ENCODE measurements around the gene PTCD1. TPM values are rescaled to one million over a fixed set of nuclear protein-coding genes. Genes with fewer than 3 reads are reported as not detected.

The PTCD1 gene
- total and polyA plus RNA-seq, 9 of the 15 experiments (the other 6 are each of a cell fraction or from before 2014, with no cell fraction given): 0.46 to 17.1 (median 6.2) TPM

DNA sequence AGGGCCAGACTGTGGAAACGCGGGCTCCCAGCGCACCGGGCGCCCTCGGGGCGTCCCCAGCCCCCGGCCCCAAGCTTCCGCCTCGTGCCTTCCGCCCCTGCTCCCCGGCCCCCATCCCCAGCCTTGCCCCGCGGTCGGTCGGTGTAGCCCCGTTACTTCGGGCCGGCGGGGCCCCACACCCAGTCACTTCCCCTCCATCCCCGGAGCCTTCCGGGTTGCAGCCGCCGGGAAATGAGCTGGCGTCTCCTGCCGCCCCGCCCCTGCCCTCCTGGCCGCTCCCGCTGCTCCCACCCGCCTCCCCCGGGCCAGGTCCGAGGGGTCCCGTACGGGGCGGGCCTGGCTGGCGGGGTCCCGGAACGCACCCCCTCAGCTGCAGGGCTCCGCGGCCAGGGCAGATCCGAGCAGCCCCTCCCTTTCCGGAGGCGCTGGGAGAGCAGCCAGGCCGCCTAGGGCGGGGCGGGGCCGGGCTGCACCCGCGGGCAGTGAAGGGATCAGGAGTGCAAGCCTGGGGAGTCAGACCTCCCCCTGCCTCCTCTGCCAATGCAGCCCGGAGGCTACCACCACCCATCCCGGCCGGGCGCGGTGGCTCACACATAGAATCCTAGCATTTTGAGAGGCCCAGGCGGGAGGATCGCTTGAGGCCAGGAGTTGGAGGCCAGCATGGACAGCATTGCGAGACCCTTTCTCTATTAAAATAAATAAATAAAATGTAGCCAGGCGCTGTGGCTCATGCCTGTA is 63.4 kb downstream of the PTCD1 start (continued):
- TF ChIP-seq TCF3 (CRISPR knock-in tag; IDR thresholded peaks at IDR 0.05) (no peak), BACH1 (tag; IDR thresholded peaks at IDR 0.05) (no peak), MYBL2 (IDR thresholded peaks at IDR 0.05; ENCODE audit: low read depth) (no peak), MYBL2 (CRISPR knock-in tag; IDR thresholded peaks at IDR 0.05; ENCODE audit: borderline replicate concordance) (no peak), ATF7 (IDR thresholded peaks at IDR 0.05) (peak; percentile 37; the same call in 1 of the 2 replicates), CBX2 (IDR thresholded peaks at IDR 0.05; ENCODE audit: insufficient read depth, low read length, poor library complexity, severe bottlenecking) (no peak), TFAM (CRISPR knock-in tag; conservative IDR thresholded peaks at IDR 0.05) (no peak), SIN3B (IDR thresholded peaks at IDR 0.05; ENCODE audit: low read depth) (no peak), ETS2 (tag; IDR thresholded peaks at IDR 0.05; ENCODE audit: borderline replicate concordance, poor library complexity, severe bottlenecking) (no peak), STAT5B (CRISPR knock-in tag; IDR thresholded peaks at IDR 0.05) (no peak), NUFIP1 (IDR thresholded peaks at IDR 0.05; ENCODE audit: partially characterized antibody) (no peak), TBP (optimal IDR thresholded peaks at IDR 0.05; ENCODE audit: low read depth, low read length) (peak; percentile 33)
- TF ChIP-seq, protein P1, sequence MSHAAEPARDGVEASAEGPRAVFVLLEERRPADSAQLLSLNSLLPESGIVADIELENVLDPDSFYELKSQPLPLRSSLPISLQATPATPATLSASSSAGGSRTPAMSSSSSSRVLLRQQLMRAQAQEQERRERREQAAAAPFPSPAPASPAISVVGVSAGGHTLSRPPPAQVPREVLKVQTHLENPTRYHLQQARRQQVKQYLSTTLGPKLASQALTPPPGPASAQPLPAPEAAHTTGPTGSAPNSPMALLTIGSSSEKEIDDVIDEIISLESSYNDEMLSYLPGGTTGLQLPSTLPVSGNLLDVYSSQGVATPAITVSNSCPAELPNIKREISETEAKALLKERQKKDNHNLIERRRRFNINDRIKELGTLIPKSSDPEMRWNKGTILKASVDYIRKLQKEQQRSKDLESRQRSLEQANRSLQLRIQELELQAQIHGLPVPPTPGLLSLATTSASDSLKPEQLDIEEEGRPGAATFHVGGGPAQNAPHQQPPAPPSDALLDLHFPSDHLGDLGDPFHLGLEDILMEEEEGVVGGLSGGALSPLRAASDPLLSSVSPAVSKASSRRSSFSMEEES (CRISPR knock-in tag; IDR thresholded peaks at IDR 0.05): no peak
- TF ChIP-seq, protein P2, sequence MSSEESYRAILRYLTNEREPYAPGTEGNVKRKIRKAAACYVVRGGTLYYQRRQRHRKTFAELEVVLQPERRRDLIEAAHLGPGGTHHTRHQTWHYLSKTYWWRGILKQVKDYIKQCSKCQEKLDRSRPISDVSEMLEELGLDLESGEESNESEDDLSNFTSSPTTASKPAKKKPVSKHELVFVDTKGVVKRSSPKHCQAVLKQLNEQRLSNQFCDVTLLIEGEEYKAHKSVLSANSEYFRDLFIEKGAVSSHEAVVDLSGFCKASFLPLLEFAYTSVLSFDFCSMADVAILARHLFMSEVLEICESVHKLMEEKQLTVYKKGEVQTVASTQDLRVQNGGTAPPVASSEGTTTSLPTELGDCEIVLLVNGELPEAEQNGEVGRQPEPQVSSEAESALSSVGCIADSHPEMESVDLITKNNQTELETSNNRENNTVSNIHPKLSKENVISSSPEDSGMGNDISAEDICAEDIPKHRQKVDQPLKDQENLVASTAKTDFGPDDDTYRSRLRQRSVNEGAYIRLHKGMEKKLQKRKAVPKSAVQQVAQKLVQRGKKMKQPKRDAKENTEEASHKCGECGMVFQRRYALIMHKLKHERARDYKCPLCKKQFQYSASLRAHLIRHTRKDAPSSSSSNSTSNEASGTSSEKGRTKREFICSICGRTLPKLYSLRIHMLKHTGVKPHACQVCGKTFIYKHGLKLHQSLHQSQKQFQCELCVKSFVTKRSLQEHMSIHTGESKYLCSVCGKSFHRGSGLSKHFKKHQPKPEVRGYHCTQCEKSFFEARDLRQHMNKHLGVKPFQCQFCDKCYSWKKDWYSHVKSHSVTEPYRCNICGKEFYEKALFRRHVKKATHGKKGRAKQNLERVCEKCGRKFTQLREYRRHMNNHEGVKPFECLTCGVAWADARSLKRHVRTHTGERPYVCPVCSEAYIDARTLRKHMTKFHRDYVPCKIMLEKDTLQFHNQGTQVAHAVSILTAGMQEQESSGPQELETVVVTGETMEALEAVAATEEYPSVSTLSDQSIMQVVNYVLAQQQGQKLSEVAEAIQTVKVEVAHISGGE (CRISPR knock-in tag; IDR thresholded peaks at IDR 0.05): no peak; a peak in 1 of 6 replicates
- TF ChIP-seq, protein P3, sequence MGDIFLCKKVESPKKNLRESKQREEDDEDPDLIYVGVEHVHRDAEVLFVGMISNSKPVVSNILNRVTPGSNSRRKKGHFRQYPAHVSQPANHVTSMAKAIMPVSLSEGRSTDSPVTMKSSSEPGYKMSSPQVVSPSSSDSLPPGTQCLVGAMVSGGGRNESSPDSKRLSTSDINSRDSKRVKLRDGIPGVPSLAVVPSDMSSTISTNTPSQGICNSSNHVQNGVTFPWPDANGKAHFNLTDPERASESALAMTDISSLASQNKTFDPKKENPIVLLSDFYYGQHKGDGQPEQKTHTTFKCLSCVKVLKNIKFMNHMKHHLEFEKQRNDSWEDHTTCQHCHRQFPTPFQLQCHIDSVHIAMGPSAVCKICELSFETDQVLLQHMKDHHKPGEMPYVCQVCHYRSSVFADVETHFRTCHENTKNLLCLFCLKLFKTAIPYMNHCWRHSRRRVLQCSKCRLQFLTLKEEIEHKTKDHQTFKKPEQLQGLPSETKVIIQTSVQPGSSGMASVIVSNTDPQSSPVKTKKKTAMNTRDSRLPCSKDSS (IDR thresholded peaks at IDR 0.05; ENCODE audit: low read depth, partially characterized antibody): no peak
